ENCODE measurements around the gene ARL4A. TPM values are rescaled to one million over a fixed set of nuclear protein-coding genes. Genes with fewer than 3 reads are reported as not detected.

The ARL4A gene
- total RNA-seq, 1 experiment from 2014 or later, result 39.4 TPM

DNA sequence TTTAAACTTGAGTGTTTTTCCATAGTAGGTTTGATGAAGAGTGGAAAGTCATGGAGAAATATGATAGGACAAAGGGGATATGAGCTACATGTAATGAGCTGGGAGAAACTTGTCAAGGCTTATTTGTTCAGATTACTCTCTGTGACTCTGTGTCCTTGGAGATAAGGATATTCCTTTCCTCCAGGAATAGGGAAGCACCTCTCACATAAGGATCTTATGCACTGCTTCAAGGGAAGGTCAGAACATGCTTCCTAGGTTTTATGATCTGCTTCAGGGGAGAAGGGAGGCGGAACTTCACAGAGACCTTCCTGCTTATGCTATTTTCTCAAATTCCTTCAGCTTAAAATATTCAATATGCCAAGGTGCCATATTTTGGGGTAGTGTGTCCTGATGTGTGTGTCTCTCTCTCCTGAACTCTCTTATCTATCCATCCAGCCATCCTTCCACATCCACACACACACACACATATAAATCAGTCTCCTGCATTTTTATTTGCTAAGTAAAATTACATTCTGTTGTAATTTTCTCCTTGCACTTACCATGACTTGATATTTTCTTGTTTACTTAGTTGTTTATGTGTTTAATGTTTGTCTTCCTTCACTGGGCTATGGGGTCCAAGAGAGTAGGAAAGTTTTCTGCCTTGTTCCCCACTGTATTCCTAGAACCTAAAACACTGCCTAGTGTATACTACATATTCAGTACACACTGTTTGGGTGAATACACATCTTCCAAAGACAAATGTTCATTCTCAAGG, 26.4 kb downstream of the ARL4A start:
- DNase-seq, result no peak
- Histone ChIP-seq H3K23ac (ENCODE audit: insufficient read length, low read depth, low read length) (no peak overlapping the region), H4K5ac (ENCODE audit: insufficient read length, low read depth, low read length) (no peak overlapping the region), H3T11ph (ENCODE audit: low read length) (no peak overlapping the region), H4K91ac (ENCODE audit: insufficient read length, low read depth, low read length) (no peak overlapping the region), H3K79me1 (ENCODE audit: insufficient read depth, low read depth, low read length, poor library complexity, severe bottlenecking) (no peaks in the 10 kb centered on the region), H2BK120ac (ENCODE audit: low read depth, low read length, poor library complexity, severe bottlenecking) (no peak overlapping the region), H3K9ac (ENCODE audit: extremely low read depth, insufficient read length, low read length) (no peak overlapping the region), H3K14ac (ENCODE audit: insufficient read depth, low read length) (no peak overlapping the region), H4K8ac (replicated peaks; ENCODE audit: insufficient read length, low read depth, low read length) (no peak overlapping the region), H2BK15ac (ENCODE audit: low read depth, low read length) (no peak overlapping the region), H4K20me1 (ENCODE audit: control insufficient read depth, insufficient read depth, insufficient read length) (no peaks in the 10 kb centered on the region), H3K4ac (ENCODE audit: low read depth, low read length) (no peak overlapping the region), H3K27ac (ENCODE audit: insufficient read length, low read depth, low read length) (no peak overlapping the region), H3K4me1 (ENCODE audit: insufficient read depth, low read length) (peaks cover 6% of the 10 kb centered on the region; the same call in 1 of the 2 replicates), H2AK5ac (ENCODE audit: insufficient read length, low read length) (no peak overlapping the region), H3K18ac (ENCODE audit: insufficient read length, low read depth, low read length) (no peak overlapping the region), H3K4me2 (ENCODE audit: insufficient read depth, insufficient read length, low read length) (no peak overlapping the region), H3K9me3 (ENCODE audit: control insufficient read depth, low read depth, low read length) (no peaks in the 10 kb centered on the region), H3K27me3 (ENCODE audit: insufficient read depth, low read length) (no peaks in the 10 kb centered on the region), H3K79me2 (ENCODE audit: insufficient read depth, low read length) (no peaks in the 10 kb centered on the region), H2BK20ac (ENCODE audit: low read depth, low read length, poor library complexity, severe bottlenecking) (no peak overlapping the region), H3K56ac (ENCODE audit: insufficient read length, low read depth, low read length) (no peak overlapping the region), H3K23me2 (ENCODE audit: insufficient read length, low read depth, low read length, poor library complexity, severe bottlenecking) (peaks cover 4% of the 10 kb centered on the region), H2AFZ (ENCODE audit: low read length) (no peak overlapping the region), H2BK5ac (ENCODE audit: insufficient read length, low read length) (no peak overlapping the region), H2BK12ac (ENCODE audit: insufficient read length, low read depth, low read length) (no peak overlapping the region)
- peaks cover 43 to 53% of the 10 kb centered on the region in 2 experiments for H3K4me1 Mint-ChIP-seq
- no peaks in the 10 kb centered on the region for H3K36me3 Mint-ChIP-seq (ENCODE audit: insufficient read depth in 1 of 3, low read depth in 3 of 3)
- H3K4me3 Mint-ChIP-seq, result no peak overlapping the region
- peaks cover 9% of the 10 kb centered on the region; the same call in 1 of the 2 replicates for H3K27me3 Mint-ChIP-seq (ENCODE audit: low read depth)
- H3K9me3 Mint-ChIP-seq, result peaks cover 0 to 2% of the 10 kb centered on the region in 2 experiments; a peak in 2 of 5 replicates
- TF ChIP-seq, protein P1, sequence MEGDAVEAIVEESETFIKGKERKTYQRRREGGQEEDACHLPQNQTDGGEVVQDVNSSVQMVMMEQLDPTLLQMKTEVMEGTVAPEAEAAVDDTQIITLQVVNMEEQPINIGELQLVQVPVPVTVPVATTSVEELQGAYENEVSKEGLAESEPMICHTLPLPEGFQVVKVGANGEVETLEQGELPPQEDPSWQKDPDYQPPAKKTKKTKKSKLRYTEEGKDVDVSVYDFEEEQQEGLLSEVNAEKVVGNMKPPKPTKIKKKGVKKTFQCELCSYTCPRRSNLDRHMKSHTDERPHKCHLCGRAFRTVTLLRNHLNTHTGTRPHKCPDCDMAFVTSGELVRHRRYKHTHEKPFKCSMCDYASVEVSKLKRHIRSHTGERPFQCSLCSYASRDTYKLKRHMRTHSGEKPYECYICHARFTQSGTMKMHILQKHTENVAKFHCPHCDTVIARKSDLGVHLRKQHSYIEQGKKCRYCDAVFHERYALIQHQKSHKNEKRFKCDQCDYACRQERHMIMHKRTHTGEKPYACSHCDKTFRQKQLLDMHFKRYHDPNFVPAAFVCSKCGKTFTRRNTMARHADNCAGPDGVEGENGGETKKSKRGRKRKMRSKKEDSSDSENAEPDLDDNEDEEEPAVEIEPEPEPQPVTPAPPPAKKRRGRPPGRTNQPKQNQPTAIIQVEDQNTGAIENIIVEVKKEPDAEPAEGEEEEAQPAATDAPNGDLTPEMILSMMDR (conservative IDR thresholded peaks at IDR 0.05), result no peak
- no CpG with 5 or more reads among the region's 1 CpG for WGBS (ENCODE audit: extremely low coverage, insufficient read length, low lambda C conversion rate)
- H3K27ac Mint-ChIP-seq, result no peak overlapping the region

Data from H9 (cell line).